HG02884 (cell line): ENCODE data around the gene MCM8.

Source experiments
- ATAC-seq: cut with Tn5 transposase; IDR thresholded peaks from one replicate; pipeline ENCODE4 v1.9.1; 2021; ENCODE audit warnings: mild to moderate bottlenecking, moderate library complexity; ENCODE audit not compliant: unreplicated experiment

Gene MCM8

GRCh38 chr20:5945963-5946362 lies 4.5 kb upstream of the MCM8 start:
- ATAC-seq = no peak

- ATAC-seq = no peak
Observed at GRCh38 chr20:5947276-5947675, 3.2 kb upstream of the MCM8 start.

DNA sequence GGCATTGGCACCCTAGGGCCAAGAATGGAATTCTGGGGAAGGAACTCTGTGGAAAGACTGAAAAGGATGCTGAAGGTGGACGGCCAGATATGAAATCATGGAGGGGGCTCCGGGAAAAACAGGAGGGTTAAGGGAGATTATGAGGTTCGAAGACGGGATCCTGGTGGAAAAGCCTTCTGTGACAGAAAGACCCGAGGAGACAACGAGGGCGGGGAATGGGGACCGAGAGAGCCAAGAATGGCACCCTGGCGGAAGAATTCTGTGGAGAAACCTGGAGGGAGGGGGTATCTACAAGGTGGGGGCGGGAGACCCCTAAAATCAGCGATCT lies 545 bp upstream of the MCM8 start:
- ATAC-seq = no peak

GRCh38 chr20:5967469-5967868 lies 17.0 kb downstream of the MCM8 start:
- no peak for ATAC-seq

- no peak for ATAC-seq
Observed at GRCh38 chr20:5968462-5968861, 18.0 kb downstream of the MCM8 start.

GRCh38 chr20:5969348-5969935 lies 19.0 kb downstream of the MCM8 start:
- ATAC-seq = no peak

DNA sequence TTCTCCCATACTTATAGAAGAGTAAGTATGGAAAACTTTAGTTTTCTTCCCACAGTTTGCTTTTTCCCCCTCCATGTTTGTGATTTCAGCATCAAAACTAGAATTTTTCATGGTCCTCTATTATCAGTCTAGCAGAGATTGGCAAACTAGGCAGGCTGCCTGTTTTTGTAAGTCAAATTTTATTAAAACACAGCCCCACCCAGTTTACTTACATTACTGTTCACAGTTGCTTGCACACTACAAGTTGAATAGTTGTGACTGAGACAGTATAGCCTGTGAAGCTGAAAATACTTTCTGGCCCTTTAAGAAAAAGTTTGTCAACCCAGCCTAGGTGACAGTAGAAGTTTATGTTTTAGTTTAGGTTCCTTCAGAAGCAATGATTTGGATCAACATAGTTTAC lies 19.5 kb downstream of the MCM8 start:
- ATAC-seq = no peak

- ATAC-seq = no peak
Observed at GRCh38 chr20:5970381-5970780, 19.9 kb downstream of the MCM8 start.

- ATAC-seq = no peak
Observed at GRCh38 chr20:5971203-5971602, 20.8 kb downstream of the MCM8 start.

DNA sequence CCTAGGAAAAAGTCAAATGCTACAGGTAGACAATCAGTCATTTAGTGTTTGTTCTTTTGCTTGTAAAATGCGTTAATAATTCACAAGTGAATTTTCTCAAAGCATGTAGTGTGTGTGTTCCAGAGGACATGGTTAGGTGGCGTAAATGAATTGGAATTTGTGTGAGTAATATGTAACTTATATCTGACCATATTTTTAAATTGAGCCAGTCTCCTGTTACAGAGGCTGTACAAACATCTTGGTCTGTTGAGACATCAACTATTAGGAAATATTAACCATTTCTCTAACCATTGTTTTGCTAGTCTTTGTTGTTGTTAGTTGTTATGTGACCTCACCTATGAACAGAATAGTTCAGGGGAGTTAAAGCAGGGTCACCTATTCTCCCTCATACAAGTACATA lies 22.7 kb downstream of the MCM8 start:
- no peak for ATAC-seq

DNA sequence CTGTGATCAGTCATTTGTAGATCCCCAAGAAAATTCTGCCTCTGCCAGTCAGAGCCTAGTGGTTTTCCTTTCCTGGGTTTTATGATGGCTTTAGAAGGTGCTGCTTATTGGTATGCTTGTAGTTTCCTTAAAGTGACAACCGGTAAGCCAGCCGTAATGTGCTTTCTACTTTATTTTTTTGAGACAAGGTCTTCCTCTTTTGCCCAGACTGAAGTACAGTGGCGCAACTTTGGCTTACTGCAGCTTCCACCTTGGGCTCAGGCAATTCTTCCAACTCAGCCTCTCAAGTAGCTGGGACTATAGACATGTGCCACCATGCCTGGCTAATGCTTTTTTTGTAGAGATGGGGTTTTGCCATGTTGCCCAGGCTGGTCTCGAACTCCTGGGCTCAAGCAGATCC lies 23.5 kb downstream of the MCM8 start:
- ATAC-seq = no peak

GRCh38 chr20:5974531-5974930 lies 24.1 kb downstream of the MCM8 start:
- ATAC-seq = no peak

DNA sequence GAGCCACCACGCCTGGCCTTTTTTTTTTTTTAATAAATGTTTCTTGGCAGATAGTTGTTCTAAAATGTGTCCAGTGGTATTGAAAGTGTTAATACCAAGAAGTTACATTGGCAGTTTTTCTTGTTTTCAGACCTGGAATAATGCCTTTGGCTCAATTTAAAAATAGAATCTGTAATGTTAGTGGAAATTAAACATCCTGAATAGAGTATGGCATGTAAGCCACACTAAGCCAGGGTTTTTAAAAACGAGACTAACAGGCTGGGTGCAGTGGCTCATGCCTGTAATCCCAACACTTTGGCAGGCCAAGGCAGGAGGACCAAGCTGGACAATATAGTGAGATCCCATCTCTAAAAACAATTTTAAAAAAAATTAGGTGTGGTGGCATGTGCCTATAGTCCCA lies 25.3 kb downstream of the MCM8 start:
- ATAC-seq = no peak

- no peak for ATAC-seq
Observed at GRCh38 chr20:5977223-5977622, 26.8 kb downstream of the MCM8 start.

DNA sequence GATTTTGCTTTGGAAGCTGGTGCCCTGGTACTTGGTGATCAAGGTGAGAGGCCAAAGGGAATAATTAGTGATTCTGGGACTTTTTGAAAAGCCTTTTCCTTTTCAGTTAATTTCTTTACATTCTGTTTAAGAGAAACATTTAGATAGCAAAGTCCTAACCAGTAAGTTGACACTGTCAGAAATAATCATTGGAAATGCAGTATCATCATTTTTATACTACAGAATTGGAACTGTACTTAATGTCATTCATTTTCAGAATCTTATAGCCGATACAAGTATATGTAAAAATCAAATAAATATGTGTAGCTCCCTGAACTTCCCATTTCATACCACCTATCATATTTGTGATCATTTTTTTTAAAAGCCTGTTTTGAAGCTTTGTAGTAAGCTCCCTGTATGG lies 27.5 kb downstream of the MCM8 start:
- ATAC-seq = no peak

GRCh38 chr20:5979801-5980200 lies 29.3 kb downstream of the MCM8 start:
- no peak for ATAC-seq

GRCh38 chr20:5980720-5981538 lies 30.5 kb downstream of the MCM8 start:
- no peak for ATAC-seq

DNA sequence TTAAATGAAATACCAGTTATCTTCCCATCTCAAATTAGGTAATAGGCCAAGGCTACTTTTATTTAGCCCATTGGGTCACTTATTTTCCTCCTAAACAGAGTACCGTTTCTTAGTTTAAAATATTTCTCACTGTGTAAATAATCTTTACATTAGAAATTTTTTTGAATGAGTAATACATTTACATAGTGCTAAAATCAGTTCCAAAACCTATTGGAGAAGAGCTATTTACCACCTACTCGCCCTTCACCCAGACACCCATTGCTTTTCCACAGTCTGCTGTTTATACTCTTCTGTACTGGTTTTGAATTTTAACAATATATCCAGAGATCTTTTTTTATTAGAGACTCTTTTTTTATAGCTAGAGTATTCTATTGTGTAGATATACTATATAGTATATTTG lies 36.9 kb downstream of the MCM8 start:
- ATAC-seq = no peak

- no peak for ATAC-seq
Observed at GRCh38 chr20:5989539-5989938, 39.1 kb downstream of the MCM8 start.

DNA sequence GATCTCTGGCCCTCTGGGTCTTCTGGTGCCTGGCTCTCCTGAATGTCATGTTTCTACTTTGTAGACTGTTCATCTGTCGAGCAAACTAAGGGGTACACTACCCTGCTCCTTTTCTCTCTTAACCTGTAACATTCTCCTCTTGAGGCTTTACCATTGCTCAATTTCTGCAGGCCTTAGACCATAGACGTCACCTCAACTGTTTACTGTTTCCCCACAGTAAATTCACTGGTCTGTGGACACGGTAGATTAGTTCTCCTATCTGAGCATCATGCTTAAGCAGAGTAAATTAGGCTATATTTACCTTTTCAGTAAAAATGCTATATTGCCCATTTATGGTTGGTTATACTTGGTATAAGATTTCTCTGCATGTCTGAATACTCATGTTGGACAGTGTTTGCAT lies 40.5 kb downstream of the MCM8 start:
- ATAC-seq = no peak

- ATAC-seq = no peak
Observed at GRCh38 chr20:5991623-5992441, 41.4 kb downstream of the MCM8 start.

DNA sequence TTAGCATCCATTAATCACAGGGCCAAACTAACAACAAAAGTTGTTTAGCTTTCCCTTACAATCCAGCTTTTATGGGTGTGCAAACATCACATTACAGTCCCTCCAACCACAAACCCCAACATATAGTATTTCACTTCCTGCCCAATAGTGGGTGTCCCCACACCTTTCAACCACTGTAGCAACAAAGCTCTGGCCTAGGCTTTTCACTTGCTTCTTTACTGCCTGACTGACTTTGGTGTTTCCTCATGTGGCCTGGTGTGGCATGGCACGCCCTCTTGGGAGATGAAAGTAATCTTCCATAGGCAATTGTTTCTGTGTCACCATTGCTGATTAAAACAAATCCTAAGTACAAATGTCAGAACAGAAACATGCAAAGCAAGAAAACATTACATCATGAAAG lies 46.3 kb downstream of the MCM8 start:
- ATAC-seq = peak; percentile 98
